NCI-H2196 treated with DMSO at 0.1 percent for 48 hours (cell line): Measurements from ENCODE around the gene CHRNE.
"Not testable (repeated sequence)": the region's sequence is repeated elsewhere in the genome, so short reads cannot be mapped to it uniquely, and the experiment has no call there.

Experiments used
- DNase-seq: peaks from one replicate; lab custom pipeline; 2025; ENCODE audit not compliant: unreplicated experiment; lab: John Stamatoyannopoulos, UW

CHRNE gene

GRCh38 chr17:4891411-4892410 is 11.2 kb downstream of the CHRNE start:
- no peak for DNase-seq

- DNase-seq: no peak
These were observed 15.3 kb downstream of the CHRNE start for GRCh38 chr17:4887581-4887980.

- DNase-seq: no peak
These were observed 16.1 kb downstream of the CHRNE start for GRCh38 chr17:4886830-4887229.

- no peak for DNase-seq
These were observed 18.4 kb downstream of the CHRNE start for GRCh38 chr17:4884489-4884888.

- DNase-seq: peak; percentile 43
These were observed 20.9 kb downstream of the CHRNE start for GRCh38 chr17:4881761-4882555.

- no peak for DNase-seq
These were observed 22.0 kb downstream of the CHRNE start for GRCh38 chr17:4880857-4881256.

- no peak for DNase-seq
These were observed 23.3 kb downstream of the CHRNE start for GRCh38 chr17:4879601-4880000.

- no peak for DNase-seq
These were observed 25.8 kb downstream of the CHRNE start for GRCh38 chr17:4877089-4877488.

GRCh38 chr17:4872786-4873185 is 30.1 kb downstream of the CHRNE start:
- DNase-seq: no peak

GRCh38 chr17:4870855-4871254 is 32.0 kb downstream of the CHRNE start:
- DNase-seq: no peak

- DNase-seq: not testable (repeated sequence)
These were observed 33.6 kb downstream of the CHRNE start for GRCh38 chr17:4869058-4869998.

- not testable (repeated sequence) for DNase-seq
These were observed 35.4 kb downstream of the CHRNE start for GRCh38 chr17:4867535-4867934.

- DNase-seq: no peak
These were observed 39.6 kb downstream of the CHRNE start for GRCh38 chr17:4863321-4863720.

- no peak for DNase-seq
These were observed 40.2 kb downstream of the CHRNE start for GRCh38 chr17:4862720-4863119.

GRCh38 chr17:4861052-4861451 is 41.8 kb downstream of the CHRNE start:
- DNase-seq: no peak

- no peak for DNase-seq
These were observed 42.2 kb downstream of the CHRNE start for GRCh38 chr17:4860651-4861050.

GRCh38 chr17:4859816-4860625 is 42.9 kb downstream of the CHRNE start:
- DNase-seq: no peak

- DNase-seq: no peak
These were observed 44.0 kb downstream of the CHRNE start for GRCh38 chr17:4858882-4859260.

- DNase-seq: no peak
These were observed 44.6 kb downstream of the CHRNE start for GRCh38 chr17:4858068-4858881.
